OCI-M2 (cell line): ENCODE data around the gene EYA2.

ENCODE experiments used
- DNase-seq: peaks from one replicate; lab custom pipeline; 2025; ENCODE audit not compliant: unreplicated experiment; lab: John Stamatoyannopoulos, UW

EYA2 gene

DNA sequence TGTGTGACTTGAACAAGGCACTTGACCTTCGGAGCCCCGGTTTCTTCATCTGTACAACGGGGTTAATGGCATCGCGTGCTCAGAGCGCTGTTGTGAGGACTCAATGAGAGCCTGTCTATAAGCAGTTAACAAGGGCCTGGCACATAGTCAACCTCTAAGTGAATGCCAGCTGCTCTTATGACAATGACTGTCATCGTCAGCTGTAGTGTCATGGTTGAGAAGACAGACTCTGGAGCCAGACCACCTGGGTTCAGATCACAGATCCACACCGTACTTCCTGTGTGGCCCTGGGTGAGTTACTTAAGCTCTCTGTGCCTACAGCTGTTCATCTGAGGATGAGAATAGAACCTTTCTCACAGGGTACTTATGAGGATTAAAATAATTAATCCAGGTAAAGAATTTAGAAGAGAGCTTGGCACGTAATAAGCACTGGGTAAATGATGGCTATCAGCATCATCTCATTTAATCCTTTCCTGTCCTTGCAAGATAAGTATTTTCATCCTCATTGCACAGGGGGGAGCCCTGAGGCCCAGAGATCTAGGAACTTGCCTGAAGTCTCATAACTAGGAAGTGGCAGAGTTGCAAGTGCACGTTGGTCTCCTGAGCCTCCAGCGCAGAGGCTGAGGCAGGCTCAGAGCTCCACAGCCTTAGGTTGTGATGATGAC, 105.3 kb downstream of the EYA2 start:
- DNase-seq, result no peak

- no peak for DNase-seq
Observed at GRCh38 chr20:47003223-47003622, 108.6 kb downstream of the EYA2 start.

- DNase-seq, result no peak
Observed at GRCh38 chr20:47004179-47004578, 109.5 kb downstream of the EYA2 start.

- no peak for DNase-seq
Observed at GRCh38 chr20:47007826-47008655, 113.4 kb downstream of the EYA2 start.

- DNase-seq, result no peak
Observed at GRCh38 chr20:47008842-47009518, 114.3 kb downstream of the EYA2 start.

GRCh38 chr20:47009784-47010183, 115.1 kb downstream of the EYA2 start:
- no peak for DNase-seq

GRCh38 chr20:47011984-47012383, 117.3 kb downstream of the EYA2 start:
- DNase-seq, result no peak

GRCh38 chr20:47013606-47014005, 119.0 kb downstream of the EYA2 start:
- DNase-seq, result no peak

DNA sequence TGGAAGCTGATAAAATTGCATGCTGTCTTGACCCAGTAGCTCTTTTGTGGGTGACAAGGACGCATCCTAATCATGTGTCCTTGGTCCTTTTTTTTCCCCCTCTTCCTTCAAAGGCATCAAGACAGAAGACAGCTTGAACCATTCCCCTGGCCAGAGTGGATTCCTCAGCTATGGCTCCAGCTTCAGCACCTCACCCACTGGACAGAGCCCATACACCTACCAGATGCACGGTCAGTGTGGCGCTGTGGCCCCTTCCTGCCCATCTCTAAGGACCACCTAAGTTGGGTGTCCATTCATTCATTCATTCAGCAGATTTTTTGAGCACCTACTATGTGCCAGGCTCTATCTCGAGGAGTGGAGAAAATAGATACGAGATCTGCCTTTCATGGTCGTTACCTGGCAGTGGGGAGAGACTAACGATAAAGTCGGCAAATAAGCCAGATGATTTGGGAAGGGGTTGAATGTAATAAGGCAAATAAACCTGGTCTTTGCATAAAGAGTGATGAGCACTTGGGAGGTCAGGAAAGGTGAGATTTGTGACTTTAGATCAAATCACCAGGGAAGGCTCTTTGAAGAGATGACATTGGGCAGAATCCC, 121.5 kb downstream of the EYA2 start:
- DNase-seq, result no peak

DNA sequence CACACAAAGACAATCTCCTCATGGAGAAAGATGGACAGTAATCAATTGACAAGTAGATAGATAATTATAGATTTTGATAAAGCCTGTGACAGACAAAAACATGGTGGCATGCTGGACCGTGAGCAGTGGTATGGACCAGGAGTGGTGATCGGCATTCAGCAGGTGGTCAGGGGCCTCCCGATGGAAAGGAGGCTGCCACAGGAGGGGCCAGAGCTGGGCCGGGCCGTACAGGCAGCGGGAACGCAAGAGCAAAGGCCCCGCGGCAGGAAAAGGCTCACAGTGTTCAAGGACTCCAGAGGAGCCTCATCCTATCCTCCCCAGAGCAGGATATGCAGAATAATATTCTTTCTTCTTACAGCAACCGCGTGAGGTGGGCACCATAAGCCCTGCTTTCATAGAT, 123.7 kb downstream of the EYA2 start:
- no peak for DNase-seq

DNA sequence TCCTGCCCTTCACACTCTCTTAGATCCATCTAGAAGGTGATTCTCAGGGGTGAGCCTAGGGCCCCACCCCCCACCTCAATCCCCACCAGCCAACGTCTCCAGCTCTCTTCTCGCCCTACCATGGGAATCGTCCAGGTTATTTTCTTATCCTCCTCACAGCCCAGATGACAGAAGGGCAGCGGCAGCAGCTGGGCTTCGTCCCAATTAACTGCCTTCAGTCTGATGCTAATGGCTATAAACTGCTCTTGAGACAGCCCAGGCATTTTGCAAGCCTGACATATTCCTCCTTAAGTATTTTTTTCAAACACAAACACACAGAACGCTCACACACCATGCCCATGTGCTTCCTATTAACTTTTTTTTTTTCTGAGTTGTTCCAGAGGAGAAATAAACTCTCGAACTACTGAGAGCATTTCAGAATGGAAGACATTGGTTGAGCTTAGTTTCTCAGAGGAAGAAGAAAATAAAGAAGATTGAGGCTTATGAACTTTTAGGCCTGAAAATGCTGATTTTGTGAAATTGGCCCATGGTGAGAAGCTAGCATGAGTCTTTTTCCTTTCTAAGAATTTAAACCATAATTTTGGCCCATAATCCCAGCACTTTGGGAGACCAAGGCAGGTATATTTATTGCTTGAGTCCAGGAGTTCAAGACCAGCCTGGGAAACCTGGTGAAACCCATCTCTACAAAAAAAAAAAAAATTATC, 124.6 kb downstream of the EYA2 start:
- no peak for DNase-seq

GRCh38 chr20:47020231-47020630, 125.6 kb downstream of the EYA2 start:
- DNase-seq, result no peak

DNA sequence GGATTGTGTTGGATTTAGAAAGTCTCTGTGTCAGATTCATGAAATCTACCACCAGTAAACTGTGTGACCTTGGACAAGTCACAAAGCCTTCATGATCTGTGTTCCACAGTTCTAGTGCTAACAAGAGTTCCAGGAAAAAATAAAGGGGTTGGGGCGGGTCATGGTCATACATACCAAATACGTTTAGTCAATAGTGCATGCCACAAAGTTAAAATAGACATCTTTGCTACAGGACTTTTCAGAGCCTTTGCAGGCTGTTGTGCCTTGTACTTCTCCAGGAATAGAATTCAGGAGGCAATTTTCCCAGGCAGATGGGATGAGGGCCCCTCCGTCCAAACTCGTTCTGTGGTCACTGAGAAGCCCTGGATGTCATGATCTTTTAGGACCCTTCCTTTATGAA, 127.2 kb downstream of the EYA2 start:
- DNase-seq, result no peak

DNA sequence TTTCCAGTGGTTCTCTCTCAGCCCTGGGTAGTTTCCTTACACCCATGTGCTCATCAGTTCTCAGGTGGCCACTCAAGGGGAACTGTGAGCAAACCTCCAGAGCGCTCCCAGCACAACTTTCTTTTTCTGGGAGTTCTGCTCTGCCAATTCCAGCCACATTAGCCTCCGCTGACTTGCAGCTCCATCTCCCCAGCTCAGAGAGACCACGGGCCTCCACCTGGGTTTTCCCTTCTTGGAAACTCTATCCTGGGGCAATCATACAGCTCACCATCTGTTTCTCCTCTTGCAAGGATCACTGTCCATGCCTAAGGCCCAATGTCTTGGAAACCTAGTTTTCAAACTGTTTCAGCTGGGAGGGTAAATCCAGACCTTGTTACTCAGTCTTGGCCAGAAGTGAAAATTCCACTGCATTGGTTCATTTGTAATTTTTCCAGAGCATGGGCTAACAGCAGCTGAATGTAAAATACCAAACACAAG, 129.9 kb downstream of the EYA2 start:
- DNase-seq, result no peak

GRCh38 chr20:47027042-47027441, 132.4 kb downstream of the EYA2 start:
- DNase-seq, result no peak

- DNase-seq, result no peak
Observed at GRCh38 chr20:47027456-47027855, 132.8 kb downstream of the EYA2 start.

DNA sequence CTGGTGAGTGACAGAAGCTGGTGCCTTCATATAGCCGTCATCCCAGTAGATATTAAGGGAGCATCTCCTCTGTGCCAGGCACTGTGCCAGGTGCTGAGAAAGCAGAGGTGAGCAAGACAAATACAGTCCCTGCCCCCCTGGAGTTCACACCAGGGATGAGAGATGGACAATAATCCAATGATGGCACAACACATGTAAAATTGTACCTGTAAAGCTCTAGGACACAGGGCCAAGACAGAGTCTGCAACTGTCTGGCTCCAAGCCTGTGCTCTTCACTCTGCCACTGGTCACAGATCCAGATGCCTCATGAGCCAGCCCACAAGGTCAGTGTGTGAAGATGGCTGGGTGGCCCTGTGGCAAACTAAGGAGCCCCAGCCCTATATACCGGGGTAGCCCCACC, 133.8 kb downstream of the EYA2 start:
- no peak for DNase-seq

- DNase-seq, result no peak
Observed at GRCh38 chr20:47029845-47030244, 135.2 kb downstream of the EYA2 start.

DNA sequence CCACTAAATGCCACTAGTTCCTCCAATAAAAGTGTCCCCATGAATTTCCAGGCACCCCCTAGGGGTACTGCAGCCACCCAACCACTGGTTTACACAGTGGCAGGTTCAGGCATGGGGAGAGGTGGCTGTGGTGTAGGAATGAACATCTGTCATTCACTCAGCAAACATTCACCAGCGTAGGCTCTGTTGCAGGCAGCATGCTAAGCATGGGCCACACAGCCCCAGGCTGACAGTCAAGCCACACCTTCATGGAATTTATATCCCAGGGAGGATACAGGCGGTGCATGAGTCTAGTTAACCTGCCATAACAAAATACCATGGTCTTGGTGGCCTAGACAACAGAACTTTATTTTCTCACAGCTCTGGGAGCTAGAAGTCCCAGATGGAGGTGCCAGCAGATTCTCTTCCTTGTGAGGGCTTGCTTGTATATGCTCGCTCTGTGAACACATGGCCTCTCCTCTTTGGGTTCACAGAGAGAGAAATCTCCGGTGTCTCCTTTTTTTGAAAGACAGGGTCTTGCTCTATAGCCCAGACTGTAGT, 135.7 kb downstream of the EYA2 start:
- no peak for DNase-seq

DNA sequence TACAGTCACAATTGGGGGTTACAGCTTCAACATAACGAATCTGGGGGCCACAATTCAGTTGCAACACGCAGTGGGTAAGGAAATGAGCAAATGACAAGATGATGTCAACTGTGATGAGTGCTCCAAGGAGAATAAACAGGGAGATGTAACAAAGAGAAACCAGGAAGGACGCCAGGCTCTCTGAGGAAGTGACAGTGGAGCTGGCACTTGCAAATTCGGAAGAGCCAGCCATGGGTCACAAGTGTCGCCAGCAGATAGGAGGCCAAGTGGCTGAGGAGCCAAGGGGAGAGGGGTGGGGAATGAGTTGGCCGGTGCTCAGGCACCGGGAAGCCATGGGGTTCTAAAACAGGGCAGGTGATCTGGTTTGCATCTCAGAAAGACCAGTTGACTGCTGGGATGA, 136.4 kb downstream of the EYA2 start:
- no peak for DNase-seq

DNA sequence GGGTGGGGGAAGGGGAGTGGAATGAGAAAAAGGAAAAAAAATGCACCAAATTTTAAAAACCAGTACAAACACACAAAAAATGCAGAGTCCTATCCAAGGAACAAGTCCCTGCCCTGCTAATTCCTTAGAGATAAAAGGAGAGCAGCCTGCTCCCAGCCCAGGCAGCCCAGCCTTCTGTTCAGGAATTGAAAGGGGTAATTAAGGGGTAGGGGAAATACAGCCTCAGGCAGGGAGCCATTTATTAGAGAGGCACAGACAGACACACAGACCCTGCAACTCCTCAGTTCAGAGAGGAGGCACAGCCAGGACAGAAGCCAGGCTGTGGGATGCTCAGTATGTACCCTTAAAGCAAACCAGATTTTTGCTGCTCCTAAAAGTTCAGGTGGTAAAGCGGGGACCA, 137.2 kb downstream of the EYA2 start:
- DNase-seq, result no peak
